Heart right ventricle (tissue), 16 donors: ENCODE results near the gene PTPRM. TPM values are rescaled to one million over a fixed set of nuclear protein-coding genes. Genes with fewer than 3 reads are reported as not detected.
A peak's percentile ranks its signal among the peaks of the same experiment; 100 is the strongest.

ENCODE experiments used
- ATAC-seq, 8 donors: fragments of 200-7000 bp; cut with Tn5 transposase; one replicate each; pipeline ENCODE4 v1.9.1; 2020; ENCODE audit warnings: mild to moderate bottlenecking in 8 of 8, moderate library complexity in 8 of 8, moderate number of reproducible peaks in 1 of 8
- DNase-seq, 2 donors: peaks; one replicate each; pipeline ENCODE4 v3.0.0-alpha.2; 2020
- H3K27ac ChIP-seq, 10 donors: fragments of 200-600 bp; sonication (generic) in 2 of 10; one replicate each; pipeline versions ENCODE4 v1.5.0 to v1.8.0; 2020 to 2022; ENCODE audit warnings: mild to moderate bottlenecking in 3 of 10
- H3K27me3 ChIP-seq, 7 donors: fragments of 200-600 bp; one replicate each; pipeline ENCODE4 v1.8.0; 2021 to 2022; ENCODE audit warnings: mild to moderate bottlenecking in 2 of 7
- H3K36me3 ChIP-seq, 9 donors: fragments of 200-600 bp; sonication (generic) in 1 of 9; one replicate each; pipeline versions ENCODE4 v1.5.0 to v1.8.0; 2020 to 2022; ENCODE audit warnings: mild to moderate bottlenecking in 2 of 9
- H3K4me1 ChIP-seq, 9 donors: fragments of 200-600 bp; sonication (generic) in 1 of 9; one replicate each; pipeline versions ENCODE4 v1.5.0 to v1.8.0; 2020 to 2022; ENCODE audit warnings: mild to moderate bottlenecking in 4 of 9
- H3K4me3 ChIP-seq, 10 donors: fragments of 200-600 bp; sonication (generic) in 2 of 10; one replicate each; pipeline versions ENCODE4 v1.5.0 to v1.8.0; 2020 to 2022; ENCODE audit warnings: mild to moderate bottlenecking in 7 of 10, moderate library complexity in 2 of 10
- H3K9me3 ChIP-seq, 11 donors: fragments of 200-600 bp in 10 of 11; sonication (generic) in 2 of 11; one replicate each; pipeline versions ENCODE4 v1.5.0 to v1.8.0; 2013 to 2022; ENCODE audit warnings: mild to moderate bottlenecking in 2 of 11, control low read depth in 1 of 11, moderate library complexity in 1 of 11
- CTCF ChIP-seq, 9 donors: fragments of 200-600 bp; sonication (generic) in 2 of 9; IDR thresholded peaks; one replicate each; pipeline versions ENCODE4 v1.5.0 to v1.8.0; 2021 to 2022; ENCODE audit warnings: antibody characterized with exemption in 9 of 9, mild to moderate bottlenecking in 5 of 9, moderate library complexity in 1 of 9
- WGBS, 2 donors: extraction: QIAGEN DNeasy Blood & Tissue Kit; methylation state at CpG; one replicate each; pipeline ENCODE4 v1.1.7; 2013; ENCODE audit warnings: inconsistent platforms in 1 of 2; 5-methylcytosine and 5-hydroxymethylcytosine counted together
- intact Hi-C, 10 donors: fragments of 100-400 bp; cut with DNase I; formaldehyde crosslinking; loops; one replicate each; pipeline versions ENCODE4 v1.11.1 to v1.14.2; 2022
- polyA plus RNA-seq, 2 donors: library from polyadenylated mRNA; stranded (reverse); fragments of 200-250 nt; gene quantifications; one replicate each; pipeline ENCODE4 v1.2.3, GENCODE V29; 2013
- total RNA-seq, 10 donors: library from RNA; stranded (reverse); fragmentation: NEBNext Ultra II Directional in 3 of 10; extraction: Animal tissue kit (Norgen Biotek cat#: 25700) in 3 of 10; gene quantifications; one replicate each; pipeline versions ENCODE4 v1.2.1 to v1.2.4, GENCODE V29; 2021 to 2023
- donor health status: Arrhythmogenic right ventricular cardiomyopathy.
- donor health status: ischemic (EF 13 %, LVEDD 7.1; RV severe dilation, severe dysfunction).
- donor health status: healthy with polysubstance abuse.
- donor health status: DM: no; HTN: yes; CAD: no.
- donor health status: DM: no; HTN: no; CAD: no.
- donor health status: ischemic (EF 25% LVEDD 6.9; RV normal size, moderate dysfunction).
- donor health status: ischemic (EF 25% LVEDD 5.7; RV mildly dilated, moderate dysfunction).
- donor health status: healthy.
- donor health status: DM: yes; HTN: yes; CAD: no.
- donor health status: Ischemic cardiomyopathy.
- donor health status: ischemic (EF 35%, LVEDD 5.7; RV mildly dilated, moderate dysfunction).
- donor health status: nonischemic (EF 11% LVEDD 7.7; RV severe dilation, severe dysfunction).
- donor health status: DM: yes; HTN: yes; CAD: no.
- donor health status: PGD.
- donor health status: ischemic (EF 29% LVEDD 5.4; RV normal size, mild dysfunction).
- donor health status: nonischemic (EF 23%, LVEDD 6.1; RV moderate dilation, normal function).

Gene PTPRM
- total and polyA plus RNA-seq, 12 donors, result 81.7 to 170 (median 132) TPM

DNA sequence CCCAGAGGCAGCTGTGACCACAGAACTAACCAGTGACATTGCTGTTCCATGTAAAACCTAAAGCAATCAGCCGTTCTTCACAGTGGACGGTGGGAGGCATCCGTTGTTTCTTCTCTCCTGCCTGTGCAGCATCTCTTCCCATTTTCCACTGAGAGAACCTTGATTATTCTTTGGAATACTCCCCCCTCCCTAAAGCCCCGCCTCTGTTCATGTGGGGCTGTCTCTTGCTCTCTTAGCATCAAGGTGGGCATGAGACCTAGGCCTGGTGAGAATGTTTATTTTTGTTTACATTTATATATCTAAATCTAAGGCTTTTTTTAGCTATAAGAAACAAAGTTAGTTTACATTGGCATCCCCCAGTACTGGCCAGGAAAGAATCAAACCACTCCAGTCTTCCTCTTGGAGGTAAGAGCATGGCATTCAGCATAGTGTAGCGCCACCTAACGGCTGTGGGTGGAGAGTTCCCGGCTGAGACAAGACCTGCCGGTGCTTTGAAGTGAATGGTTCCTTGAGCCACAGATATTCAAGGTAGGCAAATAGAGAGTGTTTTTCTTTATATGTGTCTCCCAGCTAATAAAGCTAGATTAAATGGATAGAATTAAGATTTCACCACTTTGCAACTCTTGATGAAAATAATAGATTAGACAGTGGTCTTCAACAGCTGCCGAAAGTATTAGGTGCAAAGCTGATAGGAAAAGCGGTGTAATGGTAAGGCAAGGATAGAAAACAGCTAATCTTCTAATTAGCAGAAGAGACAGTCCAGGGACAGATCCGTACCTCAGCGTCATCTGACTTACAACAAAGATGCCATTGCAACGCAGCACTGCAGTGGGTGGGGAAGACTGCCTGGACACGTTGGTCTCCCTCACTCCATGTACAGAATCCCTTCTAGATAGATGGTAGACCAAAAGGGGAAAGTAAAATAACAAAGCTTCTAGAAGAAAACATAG, 822.5 kb downstream of the PTPRM start:
- WGBS, 2 donors, result 68 to 71% methylated on average over 14 of the region's 14 CpGs
- H3K27me3 ChIP-seq, result no peaks in the 10 kb centered on the region
- DNase-seq, result peak; percentile 59
- ATAC-seq, result peak; percentile 81 to 90 (median 84)
- H3K4me1 ChIP-seq, result peaks cover 0 to 7% (median 0%) of the 10 kb centered on the region in 9 donors
- no peaks in the 10 kb centered on the region for H3K9me3 ChIP-seq
- intact Hi-C loops, result loop anchor here in 8 of 10 donors (5.0 to 10.0 kb wide), 6 partner anchors 55 to 1117 kb away; partner anchors contain the start of gene PTPRM (in 1 of the 8)
- peak; percentile 48 to 86 (median 79) for TF ChIP-seq CTCF (IDR thresholded peaks at IDR 0.05)
- H3K4me3 ChIP-seq, result no peak overlapping the region
- H3K36me3 ChIP-seq, result peaks cover 0 to 98% (median 59%) of the 10 kb centered on the region in 9 donors
- H3K27ac ChIP-seq, result no peak overlapping the region

DNA sequence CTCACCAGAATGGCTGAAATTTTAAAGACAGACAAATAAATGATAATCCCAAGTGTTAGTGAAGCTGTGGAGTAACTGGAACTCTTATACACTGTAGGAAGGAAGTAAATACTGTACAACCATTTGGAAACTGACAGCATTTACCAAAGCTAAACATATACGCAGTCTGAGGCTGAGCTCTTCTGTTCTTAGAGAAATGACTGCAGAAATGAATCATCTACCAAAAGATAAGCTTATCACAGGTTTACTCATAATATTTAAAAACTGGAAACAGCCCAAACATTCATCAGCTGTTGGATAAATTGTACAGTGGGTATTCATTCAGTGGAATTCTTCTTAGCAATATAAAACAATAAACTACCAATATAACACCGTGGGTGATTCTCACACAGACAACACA, 824.0 kb downstream of the PTPRM start:
- TF ChIP-seq CTCF (IDR thresholded peaks at IDR 0.05), result no peak
- H3K36me3 ChIP-seq, result peaks cover 0 to 98% (median 55%) of the 10 kb centered on the region in 9 donors
- intact Hi-C loops, result loop anchor here in 5 of 10 donors (5.0 to 10.0 kb wide), 4 partner anchors 54 to 1119 kb away; partner anchors contain the start of gene PTPRM (in 1 of the 5)
- no peak for DNase-seq
- no peak for ATAC-seq
- no peaks in the 10 kb centered on the region for H3K27me3 ChIP-seq
- no peak overlapping the region for H3K4me3 ChIP-seq
- 82 to 85% methylated on average over 2 of the region's 2 CpGs for WGBS, 2 donors
- H3K4me1 ChIP-seq, result peaks cover 0 to 7% (median 0%) of the 10 kb centered on the region in 9 donors
- H3K27ac ChIP-seq, result no peak overlapping the region
- no peaks in the 10 kb centered on the region for H3K9me3 ChIP-seq

- H3K4me1 ChIP-seq, result peaks cover 0 to 7% (median 0%) of the 10 kb centered on the region in 9 donors
- DNase-seq, result no peak
- 95 to 97% methylated on average over 7 of the region's 7 CpGs for WGBS, 2 donors
- intact Hi-C loops, result loop anchor here in 4 of 10 donors (10.0 kb wide), 3 partner anchors 49 to 1121 kb away; partner anchors contain the start of gene PTPRM (in 1 of the 4)
- H3K4me3 ChIP-seq, result no peak overlapping the region
- no peak overlapping the region for H3K27ac ChIP-seq
- H3K36me3 ChIP-seq, result peaks cover 0 to 98% (median 45%) of the 10 kb centered on the region in 9 donors
- no peaks in the 10 kb centered on the region for H3K9me3 ChIP-seq
- no peaks in the 10 kb centered on the region for H3K27me3 ChIP-seq
- TF ChIP-seq CTCF (IDR thresholded peaks at IDR 0.05), result no peak
- no peak for ATAC-seq
These were observed 829.1 kb downstream of the PTPRM start for GRCh38 chr18:8396254-8396653.

GRCh38 chr18:8397034-8397433, 829.9 kb downstream of the PTPRM start:
- ATAC-seq (no peak), DNase-seq (no peak)
- Histone ChIP-seq H3K9me3 (no peaks in the 10 kb centered on the region), H3K4me1 (peaks cover 0 to 7% (median 0%) of the 10 kb centered on the region in 9 donors), H3K27ac (no peak overlapping the region), H3K36me3 (peaks cover 0 to 98% (median 45%) of the 10 kb centered on the region in 9 donors), H3K4me3 (no peak overlapping the region), H3K27me3 (no peaks in the 10 kb centered on the region)
- no peak for TF ChIP-seq CTCF (IDR thresholded peaks at IDR 0.05)
- whole genome bisulfite sequencing, 2 donors, result 84 to 88% methylated on average over 12 of the region's 12 CpGs
- intact Hi-C loops, result loop anchor here in 4 of 10 donors (10.0 kb wide), 3 partner anchors 48 to 1122 kb away; partner anchors contain the start of gene PTPRM (in 1 of the 4)
